Natural killer cell (primary cell): ENCODE results near the gene PNMA1. TPM values are rescaled to one million over a fixed set of nuclear protein-coding genes. Genes with fewer than 3 reads are reported as not detected.
A peak's percentile ranks its signal among the peaks of the same experiment; 100 is the strongest.

Experiments used
- ATAC-seq, 3 donors: fragments of 150-1000 bp in 2 of 3; fragments of 200-7000 bp in 1 of 3; cut with Tn5 transposase; 1 replicate in 1 of 3; 2 replicates in 2 of 3; pipeline ENCODE4 v1.10.0; 2021; ENCODE audit warnings: mild to moderate bottlenecking in 2 of 3, moderate library complexity in 2 of 3
- DNase-seq, 2 donors: peaks; one replicate each; pipeline versions ENCODE4 v3.0.0 to v3.0.0-alpha.2; 2013 to 2021; ENCODE audit warnings: mixed read lengths in 1 of 2
- H3K27ac ChIP-seq: one replicate; pipeline ENCODE4 v1.5.1; 2013; ENCODE audit warnings: mild to moderate bottlenecking, low read length
- H3K27me3 ChIP-seq: one replicate; pipeline ENCODE4 v1.6.1; 2013; ENCODE audit warnings: low read length; ENCODE audit not compliant: control insufficient read depth, insufficient read depth
- H3K36me3 ChIP-seq: one replicate; pipeline ENCODE4 v1.6.1; 2013; ENCODE audit warnings: low read length; ENCODE audit not compliant: control insufficient read depth, insufficient read depth
- H3K4me1 ChIP-seq: one replicate; pipeline ENCODE4 v1.6.1; 2013; ENCODE audit warnings: low read length; ENCODE audit not compliant: control insufficient read depth, insufficient read depth
- H3K4me3 ChIP-seq: one replicate; pipeline ENCODE4 v1.5.1; 2013; ENCODE audit warnings: low read length
- H3K9me3 ChIP-seq: one replicate; pipeline ENCODE4 v1.6.1; 2013; ENCODE audit warnings: low read length; ENCODE audit not compliant: control insufficient read depth, insufficient read depth
- H3K27ac Mint-ChIP-seq, 2 donors: one replicate each; pipeline ENCODE4 v1.8.0; 2022; ENCODE audit warnings: mild to moderate bottlenecking in 2 of 2, mixed read lengths in 2 of 2, moderate library complexity in 1 of 2
- H3K27me3 Mint-ChIP-seq, 2 donors: one replicate each; pipeline ENCODE4 v1.8.0; 2022; ENCODE audit warnings: low read depth in 2 of 2, mixed read lengths in 2 of 2
- H3K36me3 Mint-ChIP-seq: one replicate; pipeline ENCODE4 v1.8.0; 2022; ENCODE audit warnings: mixed read lengths
- H3K4me1 Mint-ChIP-seq, 2 donors: one replicate each; pipeline ENCODE4 v1.8.0; 2022; ENCODE audit warnings: mixed read lengths in 2 of 2
- H3K4me3 Mint-ChIP-seq: one replicate; pipeline ENCODE4 v1.8.0; 2022; ENCODE audit warnings: mild to moderate bottlenecking, moderate library complexity, mixed read lengths
- H3K9me3 Mint-ChIP-seq, 2 donors: one replicate each; pipeline ENCODE4 v1.8.0; 2022; ENCODE audit warnings: mixed read lengths in 2 of 2
- WGBS: methylation state at CpG from one replicate; pipeline ENCODE4 v1.1.7; 2013; ENCODE audit warnings: missing lambda C conversion rate; ENCODE audit not compliant: insufficient coverage; 5-methylcytosine and 5-hydroxymethylcytosine counted together
- intact Hi-C: fragments of 100-400 bp; cut with micrococcal nuclease; formaldehyde crosslinking; loops from one replicate; pipeline ENCODE4 v1.14.2; 2022
- total RNA-seq, 4 donors: library from RNA; stranded (reverse); fragments of 120-200 nt in 1 of 4; gene quantifications; one replicate each; pipeline versions ENCODE4 v1.2.3 to v1.2.4, GENCODE V29; 2013 to 2022
- TF ChIP-seq, protein P1 (sequence below): fragments of 200-600 bp; IDR thresholded peaks from one replicate; pipeline ENCODE4 v1.8.0; 2022; ENCODE audit warnings: antibody characterized with exemption

PNMA1 gene
- total RNA-seq, 3 donors from 2014 or later (not counting 1 experiment from before 2014, with no cell fraction given): 26.0 to 32.3 (median 28.9) TPM

DNA sequence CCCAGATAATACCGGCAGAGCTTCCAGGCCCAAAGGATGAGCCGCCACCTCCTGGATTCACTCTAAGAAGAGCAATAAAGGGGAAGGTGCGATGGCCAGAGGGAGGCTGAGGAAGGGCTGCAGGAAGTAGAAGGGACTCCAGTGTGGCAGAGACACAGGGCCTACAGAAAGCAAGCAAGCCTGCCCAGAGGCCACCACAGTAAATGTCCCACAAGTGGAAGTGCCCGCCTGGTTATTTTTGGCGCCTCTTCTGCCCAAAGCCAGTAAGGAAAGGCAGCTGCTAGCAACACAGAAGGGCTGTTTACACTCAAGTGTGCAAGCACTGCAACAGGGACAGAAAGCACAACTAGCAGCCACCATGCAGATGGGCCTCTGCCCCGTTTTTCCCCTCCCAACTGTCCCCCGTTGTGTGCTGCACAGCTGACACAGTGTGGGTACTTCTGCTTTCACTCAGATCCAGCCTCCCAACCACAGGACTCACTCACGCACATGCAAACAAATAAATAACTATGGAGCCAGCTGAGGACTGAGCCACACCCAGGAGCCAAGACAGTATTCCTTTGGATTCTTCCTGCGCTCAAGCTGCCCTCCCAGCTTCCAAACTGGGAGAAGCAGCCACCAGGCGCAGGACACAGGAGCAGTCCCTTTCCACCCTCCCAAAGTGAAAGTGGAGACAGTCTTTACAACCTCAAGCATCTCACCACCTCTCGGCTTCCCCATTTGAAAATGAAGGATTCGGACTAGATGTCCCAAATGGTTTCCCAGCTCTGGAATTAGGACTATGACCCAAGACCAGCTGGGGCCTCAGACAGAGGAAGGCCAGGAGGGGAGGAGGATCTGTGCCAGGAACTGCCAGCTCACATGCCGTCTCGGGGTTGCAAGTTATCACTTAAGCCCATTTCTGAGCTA, 40.0 kb upstream of the PNMA1 start:
- Mint-ChIP-seq H3K4me1 (peaks cover 87 to 100% of the 10 kb centered on the region in 2 donors), H3K27me3 (no peaks in the 10 kb centered on the region), H3K27ac (peak overlapping the region; percentile 92 to 96), H3K36me3 (no peaks in the 10 kb centered on the region), H3K9me3 (no peaks in the 10 kb centered on the region), H3K4me3 (peak overlapping the region; percentile 70)
- Histone ChIP-seq H3K9me3 (no peaks in the 10 kb centered on the region), H3K4me1 (peaks cover 98% of the 10 kb centered on the region), H3K27ac (peak overlapping the region; percentile 67), H3K27me3 (no peaks in the 10 kb centered on the region), H3K36me3 (no peaks in the 10 kb centered on the region), H3K4me3 (peak overlapping the region; percentile 12)
- intact Hi-C loops: loop anchor here (2.0 to 5.0 kb wide), 2 partner anchors 33 to 133 kb away; partner anchors contain the start of gene ZNF410
- peak in 1 of 2 donors; percentile 71 for DNase-seq
- TF ChIP-seq, protein P1, sequence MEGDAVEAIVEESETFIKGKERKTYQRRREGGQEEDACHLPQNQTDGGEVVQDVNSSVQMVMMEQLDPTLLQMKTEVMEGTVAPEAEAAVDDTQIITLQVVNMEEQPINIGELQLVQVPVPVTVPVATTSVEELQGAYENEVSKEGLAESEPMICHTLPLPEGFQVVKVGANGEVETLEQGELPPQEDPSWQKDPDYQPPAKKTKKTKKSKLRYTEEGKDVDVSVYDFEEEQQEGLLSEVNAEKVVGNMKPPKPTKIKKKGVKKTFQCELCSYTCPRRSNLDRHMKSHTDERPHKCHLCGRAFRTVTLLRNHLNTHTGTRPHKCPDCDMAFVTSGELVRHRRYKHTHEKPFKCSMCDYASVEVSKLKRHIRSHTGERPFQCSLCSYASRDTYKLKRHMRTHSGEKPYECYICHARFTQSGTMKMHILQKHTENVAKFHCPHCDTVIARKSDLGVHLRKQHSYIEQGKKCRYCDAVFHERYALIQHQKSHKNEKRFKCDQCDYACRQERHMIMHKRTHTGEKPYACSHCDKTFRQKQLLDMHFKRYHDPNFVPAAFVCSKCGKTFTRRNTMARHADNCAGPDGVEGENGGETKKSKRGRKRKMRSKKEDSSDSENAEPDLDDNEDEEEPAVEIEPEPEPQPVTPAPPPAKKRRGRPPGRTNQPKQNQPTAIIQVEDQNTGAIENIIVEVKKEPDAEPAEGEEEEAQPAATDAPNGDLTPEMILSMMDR: no peak
- ATAC-seq: peak; percentile 11 to 27 (median 13)
- 11% methylated on average over 14 of the region's 14 CpGs for WGBS

DNA sequence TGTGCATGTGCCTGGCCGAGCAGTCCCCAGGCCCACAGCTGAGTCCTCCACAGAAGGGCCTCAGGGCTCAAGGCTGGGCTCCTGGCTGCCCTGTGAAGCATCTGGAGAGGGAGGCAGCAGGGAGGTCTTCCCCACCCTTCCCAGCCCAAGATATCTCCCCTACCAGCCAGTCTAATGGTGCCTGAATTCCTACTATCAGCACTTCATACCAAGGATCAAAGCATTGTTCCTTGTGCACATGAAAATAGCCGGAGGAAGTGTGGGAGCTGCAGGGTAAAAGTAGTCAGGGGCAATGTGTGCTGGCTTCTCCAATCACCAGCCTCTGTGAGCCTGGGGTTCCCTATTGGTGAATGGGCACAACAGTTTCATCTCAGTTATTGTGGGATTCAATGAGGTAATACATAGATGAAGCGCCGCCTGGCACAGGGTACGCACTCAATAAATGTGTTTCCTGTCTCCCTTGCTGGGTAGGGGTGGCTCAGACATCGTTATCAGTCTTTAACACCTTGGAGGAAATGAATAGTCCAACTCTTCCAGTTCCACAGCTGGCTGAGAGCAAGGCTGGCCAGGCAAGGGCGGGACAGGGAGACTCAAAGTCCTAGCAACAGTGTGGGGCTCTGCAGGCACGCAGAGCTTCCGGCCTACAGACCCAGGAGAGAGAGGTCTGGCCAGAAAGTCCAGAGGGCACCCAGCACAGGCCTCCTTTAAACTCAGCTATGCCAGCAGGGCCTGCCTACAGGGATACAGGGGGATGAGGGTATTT, 39.1 kb upstream of the PNMA1 start:
- intact Hi-C loops: loop anchor here (2.0 to 5.0 kb wide), 2 partner anchors 33 to 134 kb away; partner anchors contain the start of gene ZNF410
- TF ChIP-seq, protein P1: no peak
- H3K4me3 ChIP-seq: no peak overlapping the region
- Mint-ChIP-seq H3K4me1 (peaks cover 95 to 99% of the 10 kb centered on the region in 2 donors), H3K9me3 (no peaks in the 10 kb centered on the region), H3K27ac (peak overlapping the region; percentile 92 to 96), H3K4me3 (peak overlapping the region; percentile 70), H3K27me3 (no peaks in the 10 kb centered on the region), H3K36me3 (no peaks in the 10 kb centered on the region)
- H3K4me1 ChIP-seq: peaks cover 96% of the 10 kb centered on the region
- peak in 2 of 3 donors; percentile 6 to 17 for ATAC-seq
- no peaks in the 10 kb centered on the region for H3K27me3 ChIP-seq
- H3K9me3 ChIP-seq: no peaks in the 10 kb centered on the region
- DNase-seq: peak in 1 of 2 donors; percentile 72
- WGBS: 14% methylated on average over 9 of the region's 9 CpGs
- H3K36me3 ChIP-seq: no peaks in the 10 kb centered on the region
- peak overlapping the region; percentile 67 for H3K27ac ChIP-seq

DNA sequence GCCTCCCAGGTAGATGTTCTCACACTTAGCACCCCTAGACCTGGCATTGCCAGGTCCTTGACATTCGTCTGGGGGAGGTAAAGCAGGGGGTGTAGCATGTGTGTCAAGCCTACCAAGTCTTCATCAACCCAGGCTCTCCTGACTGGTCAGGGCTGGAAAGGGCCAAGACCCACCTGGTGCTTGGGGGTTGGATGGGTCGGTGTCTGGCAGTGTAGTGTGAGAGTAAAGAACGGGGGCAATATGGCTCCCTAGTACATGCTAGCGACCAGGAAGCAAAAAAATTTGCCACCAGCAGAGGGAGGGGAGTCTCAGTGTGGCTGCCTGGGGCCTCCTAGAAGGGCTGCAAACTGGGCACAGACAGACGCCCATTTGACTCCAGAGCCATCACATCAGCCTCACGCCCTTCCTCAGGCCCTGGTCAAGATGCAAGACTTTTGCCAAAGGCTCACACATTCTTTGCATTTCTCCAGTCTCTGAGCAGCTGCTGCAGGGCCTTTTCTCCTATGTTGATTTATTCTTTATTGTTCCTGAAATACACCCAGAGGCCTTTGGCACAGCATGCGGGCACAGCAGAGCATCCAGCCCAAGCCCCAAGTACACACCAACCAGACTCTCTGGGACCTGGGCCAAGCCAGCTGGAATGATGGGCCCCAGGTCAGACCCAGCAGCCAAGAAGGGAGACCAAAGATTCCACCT, 38.3 kb upstream of the PNMA1 start:
- intact Hi-C loops: loop anchor here (1.0 to 5.0 kb wide), 3 partner anchors 34 to 135 kb away; partner anchors contain the start of gene ZNF410
- 47% methylated on average over 7 of the region's 7 CpGs for WGBS
- peak overlapping the region; percentile 74 for H3K4me3 Mint-ChIP-seq
- no peaks in the 10 kb centered on the region for H3K27me3 Mint-ChIP-seq
- ATAC-seq: peak; percentile 62 to 68 (median 64)
- H3K9me3 Mint-ChIP-seq: no peaks in the 10 kb centered on the region
- Histone ChIP-seq H3K27ac (peak overlapping the region; percentile 67), H3K36me3 (no peaks in the 10 kb centered on the region), H3K27me3 (no peaks in the 10 kb centered on the region), H3K4me1 (peaks cover 96% of the 10 kb centered on the region), H3K4me3 (no peak overlapping the region), H3K9me3 (no peaks in the 10 kb centered on the region)
- peaks cover 94 to 99% of the 10 kb centered on the region in 2 donors for H3K4me1 Mint-ChIP-seq
- DNase-seq: peak in 1 of 2 donors; percentile 79
- H3K36me3 Mint-ChIP-seq: no peaks in the 10 kb centered on the region
- TF ChIP-seq, protein P1: peak; percentile 63
- H3K27ac Mint-ChIP-seq: peak overlapping the region; percentile 92 to 96
